HFF-Myc (cell line): Measurements from ENCODE around the gene IGDCC3.

Experiments
- DNase-seq: peaks from one replicate; pipeline ENCODE4 v3.0.0-alpha.2; 2011; ENCODE audit warnings: low read depth; ENCODE audit errors: extremely low read depth
- H3K4me3 ChIP-seq: replicated peaks from 2 replicates; pipeline ENCODE4 v1.5.1; 2011; ENCODE audit warnings: low read depth, mild to moderate bottlenecking, control low read depth, low read length
- CTCF ChIP-seq: IDR thresholded peaks from 2 replicates; pipeline ENCODE4 v1.5.1; 2012; ENCODE audit warnings: mild to moderate bottlenecking, low read depth, low read length, control low read depth; ENCODE audit errors: missing control alignments

Gene IGDCC3

DNA sequence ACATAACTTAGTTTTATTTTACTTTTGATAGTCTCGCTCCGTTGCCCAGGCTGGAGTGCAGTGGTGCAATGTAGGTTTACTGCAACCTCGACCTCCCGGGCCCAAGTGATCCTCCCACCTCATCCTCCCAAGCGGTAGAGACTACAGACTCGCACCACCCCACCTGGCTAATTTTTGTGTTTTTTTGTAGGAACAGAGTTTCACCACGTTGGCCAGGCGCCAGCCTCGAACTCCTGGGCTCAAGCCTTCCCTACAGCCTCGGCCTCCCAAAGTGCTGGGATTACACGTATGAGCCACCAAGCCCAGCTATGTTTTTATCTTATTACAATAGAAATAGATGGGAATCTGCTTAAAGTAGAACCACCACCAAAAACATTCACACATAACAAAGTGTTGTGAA is 79.1 kb downstream of the IGDCC3 start:
- H3K4me3 ChIP-seq = no peak overlapping the region

GRCh38 chr15:65292938-65293518 is 84.8 kb downstream of the IGDCC3 start:
- no peak for DNase-seq
- no peak overlapping the region for H3K4me3 ChIP-seq
- TF ChIP-seq CTCF = no peak

More for the DNA sequence above, 79.1 kb downstream of the IGDCC3 start:
- no peak for DNase-seq
- no peak for TF ChIP-seq CTCF

DNA sequence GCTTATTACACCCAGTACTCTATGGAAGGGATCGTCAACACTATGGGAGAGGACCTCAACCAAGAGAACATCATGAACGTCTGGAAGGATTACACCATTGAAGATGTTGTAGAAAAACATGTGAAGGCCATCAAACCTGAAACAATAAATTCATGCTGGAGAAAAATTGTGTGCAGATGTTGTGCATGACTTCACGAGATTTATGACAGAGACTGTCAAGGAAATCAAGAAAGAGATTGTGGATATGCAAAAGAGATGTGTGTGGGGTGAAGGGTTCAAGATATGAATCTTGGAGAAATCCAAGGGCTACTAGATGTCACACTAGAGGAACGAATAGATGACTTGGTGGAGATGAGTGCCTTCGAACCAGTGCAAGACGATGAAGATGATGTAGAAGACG is 87.6 kb downstream of the IGDCC3 start:
- DNase-seq = no peak
- no peak for TF ChIP-seq CTCF
- no peak overlapping the region for H3K4me3 ChIP-seq

- no peak for DNase-seq
- TF ChIP-seq CTCF = no peak
- no peak overlapping the region for H3K4me3 ChIP-seq
These were observed 88.4 kb downstream of the IGDCC3 start for GRCh38 chr15:65289261-65289854.

DNA sequence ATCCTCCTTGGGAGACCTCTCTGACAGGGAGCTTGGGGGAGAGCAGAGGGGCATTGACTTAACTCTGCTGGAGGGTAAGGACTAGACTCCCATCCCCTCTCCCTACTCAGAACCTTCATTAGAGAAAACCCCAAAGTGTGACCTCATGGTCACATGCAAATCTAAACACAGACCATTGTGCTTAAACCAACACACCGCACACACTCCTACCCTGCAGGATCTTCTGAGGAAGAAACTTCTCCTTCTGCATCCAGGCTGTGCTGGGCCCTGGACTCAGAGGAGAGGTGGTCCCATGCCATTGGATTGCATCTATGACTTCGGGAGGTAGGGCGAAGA is 90.3 kb downstream of the IGDCC3 start:
- no peak for TF ChIP-seq CTCF
- H3K4me3 ChIP-seq = no peak overlapping the region
- DNase-seq = no peak

DNA sequence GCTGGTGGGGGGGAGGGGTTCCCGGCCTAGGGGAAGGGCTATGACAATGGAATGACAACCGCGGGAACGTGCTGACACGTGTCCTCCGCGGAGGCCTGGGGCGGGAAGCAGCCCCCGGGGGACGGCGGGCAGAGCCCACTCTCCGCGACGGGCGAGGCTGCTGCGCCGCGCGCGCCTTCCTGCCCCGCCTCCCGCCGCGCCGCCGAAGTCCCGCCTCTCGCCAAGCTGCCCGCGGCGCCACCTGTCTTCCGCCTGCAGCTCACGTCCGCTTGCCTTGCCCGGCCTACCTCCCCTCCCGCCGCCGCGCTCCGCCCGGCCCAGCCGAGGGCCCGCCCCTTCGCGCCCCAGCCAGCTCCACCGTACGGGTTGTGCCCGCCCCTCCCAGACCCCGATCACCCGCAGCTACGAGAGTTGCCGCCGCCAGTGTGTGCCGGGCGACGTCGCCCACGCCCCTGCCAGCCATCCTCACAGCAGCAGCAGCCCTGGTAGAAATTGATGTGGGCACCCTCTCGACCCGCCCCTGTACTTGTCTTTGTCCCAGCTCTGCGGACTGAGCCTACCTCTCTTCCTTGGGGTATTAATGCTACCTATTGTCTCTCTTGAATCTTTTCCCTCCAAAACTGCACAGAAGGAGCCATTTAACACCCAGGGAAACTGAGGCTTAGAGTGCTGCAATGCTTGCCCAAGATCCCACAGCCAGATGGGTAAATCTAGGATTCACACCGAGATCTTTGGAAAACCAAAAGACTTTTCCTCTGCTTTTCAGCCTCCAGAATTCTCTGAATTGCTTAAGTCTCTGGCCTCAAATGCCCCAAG is 90.9 kb downstream of the IGDCC3 start, which contains the start of gene PARP16:
PARP16 (minus strand) TSS at position 180 of the 816 bp plus-strand sequence. CDS start 457 bp downstream, outside the sequence.
- peak; percentile 6 for TF ChIP-seq CTCF
- no peak for DNase-seq
- peak within 1 kb of the TSS; percentile 56 for H3K4me3 ChIP-seq
